GM12872 (cell line): Measurements from ENCODE around the gene PTPRD.

Source experiments
- TF ChIP-seq, protein P1 (sequence below): IDR thresholded peaks from 3 replicates; pipeline ENCODE4 v1.5.1; 2011; ENCODE audit warnings: low read depth, mild to moderate bottlenecking, low read length, moderate library complexity; ENCODE audit not compliant: insufficient read depth

PTPRD gene

DNA sequence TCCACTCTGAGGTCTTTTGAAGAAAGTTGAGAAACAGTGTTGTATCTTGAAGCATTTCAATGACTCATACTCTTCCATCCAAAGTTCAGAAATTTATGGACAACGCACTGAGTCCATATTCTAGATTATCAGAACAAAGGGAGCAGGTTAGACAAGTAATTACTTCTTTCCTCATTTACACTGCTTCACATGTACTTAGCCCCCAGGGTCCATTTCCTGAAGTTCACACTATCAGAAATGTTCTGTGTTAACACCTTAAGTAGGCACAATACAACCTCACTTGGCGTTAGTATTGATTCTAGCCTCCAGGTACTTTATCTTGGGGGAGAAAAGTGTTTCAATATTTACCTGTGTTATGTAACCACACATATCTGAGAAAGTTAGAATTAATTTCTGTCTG lies 2325.3 kb downstream of the PTPRD start:
- TF ChIP-seq, protein P1, sequence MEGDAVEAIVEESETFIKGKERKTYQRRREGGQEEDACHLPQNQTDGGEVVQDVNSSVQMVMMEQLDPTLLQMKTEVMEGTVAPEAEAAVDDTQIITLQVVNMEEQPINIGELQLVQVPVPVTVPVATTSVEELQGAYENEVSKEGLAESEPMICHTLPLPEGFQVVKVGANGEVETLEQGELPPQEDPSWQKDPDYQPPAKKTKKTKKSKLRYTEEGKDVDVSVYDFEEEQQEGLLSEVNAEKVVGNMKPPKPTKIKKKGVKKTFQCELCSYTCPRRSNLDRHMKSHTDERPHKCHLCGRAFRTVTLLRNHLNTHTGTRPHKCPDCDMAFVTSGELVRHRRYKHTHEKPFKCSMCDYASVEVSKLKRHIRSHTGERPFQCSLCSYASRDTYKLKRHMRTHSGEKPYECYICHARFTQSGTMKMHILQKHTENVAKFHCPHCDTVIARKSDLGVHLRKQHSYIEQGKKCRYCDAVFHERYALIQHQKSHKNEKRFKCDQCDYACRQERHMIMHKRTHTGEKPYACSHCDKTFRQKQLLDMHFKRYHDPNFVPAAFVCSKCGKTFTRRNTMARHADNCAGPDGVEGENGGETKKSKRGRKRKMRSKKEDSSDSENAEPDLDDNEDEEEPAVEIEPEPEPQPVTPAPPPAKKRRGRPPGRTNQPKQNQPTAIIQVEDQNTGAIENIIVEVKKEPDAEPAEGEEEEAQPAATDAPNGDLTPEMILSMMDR: no peak

DNA sequence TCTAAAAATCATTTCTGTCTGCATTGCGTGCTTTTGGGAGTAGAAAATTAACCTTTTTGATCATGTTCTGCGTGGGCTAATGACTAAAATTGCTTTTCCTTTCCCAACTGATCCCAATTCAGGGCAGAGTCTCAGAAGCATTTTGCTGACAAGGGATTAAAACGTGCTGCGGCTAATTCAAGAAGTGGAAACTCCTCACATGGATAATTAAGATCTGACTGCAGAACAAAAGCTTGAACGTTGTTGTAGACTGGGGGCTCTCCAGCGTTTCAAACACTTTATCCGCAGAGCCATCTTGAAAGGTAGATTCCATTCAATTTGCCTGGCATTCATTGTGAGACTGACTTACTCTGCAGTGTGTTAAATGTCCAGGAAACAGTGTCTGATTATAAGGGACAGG lies 2327.9 kb downstream of the PTPRD start:
- TF ChIP-seq, protein P1: no peak

DNA sequence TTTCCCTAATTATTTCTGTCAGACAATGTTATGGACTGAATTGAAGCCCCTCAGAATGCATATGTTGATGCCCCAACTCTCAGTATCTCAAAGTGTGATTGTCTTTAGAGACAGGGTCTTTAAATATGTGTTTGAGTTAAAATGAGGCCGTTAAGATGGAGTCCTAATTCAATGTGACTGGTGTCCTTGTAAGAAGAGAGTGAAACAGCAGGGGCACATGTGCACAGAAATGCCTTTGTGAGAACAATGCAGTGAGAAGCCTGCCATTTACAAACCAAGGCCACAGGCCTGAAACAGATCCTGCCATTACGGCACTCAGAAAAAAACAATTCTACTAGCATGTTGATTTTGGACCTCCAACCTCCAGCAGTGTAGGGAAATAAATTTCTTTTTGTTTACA lies 2330.3 kb downstream of the PTPRD start:
- TF ChIP-seq, protein P1: no peak

DNA sequence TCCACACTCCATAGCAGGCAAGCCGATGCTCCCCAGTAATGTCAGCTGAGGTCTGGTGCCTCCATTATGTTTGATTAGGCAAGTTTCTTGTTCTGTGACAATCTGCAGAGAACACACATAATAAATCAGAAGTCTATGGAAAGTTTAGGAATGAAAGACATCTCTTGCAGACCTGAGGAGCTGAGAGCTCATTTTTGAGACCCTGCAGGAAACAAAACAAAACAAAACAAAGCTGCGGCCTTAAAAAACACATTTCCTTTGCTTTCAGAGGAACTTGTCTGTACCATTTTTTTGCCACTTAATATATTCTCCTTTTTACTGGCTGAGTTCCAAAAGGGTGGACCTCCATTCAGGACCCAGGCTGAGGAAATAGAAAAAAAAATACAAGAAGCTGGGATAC lies 2332.0 kb downstream of the PTPRD start:
- TF ChIP-seq, protein P1: no peak

DNA sequence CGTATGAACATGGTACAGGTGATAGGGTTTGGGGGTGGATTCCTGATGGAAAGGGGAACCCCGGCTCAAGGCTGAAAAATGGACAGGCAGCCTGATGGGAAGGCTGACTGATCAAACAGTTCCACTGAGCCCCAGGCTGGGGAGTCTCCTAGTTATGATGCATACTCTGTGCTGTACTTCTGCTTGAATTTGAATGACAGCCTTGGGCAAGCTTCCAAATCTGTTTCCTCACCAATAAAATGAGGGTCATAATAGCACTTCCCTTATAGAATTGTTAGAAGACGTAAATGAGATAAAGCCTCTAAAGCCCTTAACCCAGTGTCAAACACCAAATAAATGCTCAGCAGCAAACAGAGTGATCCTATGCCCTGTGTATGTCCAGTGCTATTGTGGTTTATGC lies 2334.8 kb downstream of the PTPRD start:
- TF ChIP-seq, protein P1: no peak

DNA sequence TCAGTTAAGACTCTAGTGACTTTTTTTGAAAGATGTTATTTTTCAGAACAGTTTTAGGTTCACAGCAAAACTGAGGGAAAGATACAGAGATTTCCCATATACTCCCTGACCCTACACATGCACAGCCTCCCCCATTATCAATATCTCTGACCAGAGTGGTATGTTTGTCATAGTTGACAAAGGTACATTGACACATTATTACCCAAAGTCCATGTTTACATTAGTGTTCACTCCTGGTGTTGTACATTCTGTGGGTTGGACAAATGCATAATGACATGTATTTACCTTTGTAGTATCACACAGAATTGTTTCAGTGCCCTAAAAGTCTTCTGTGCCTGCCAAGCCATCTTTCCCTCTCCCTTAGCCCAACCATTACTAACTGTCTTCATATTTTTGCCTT lies 2342.6 kb downstream of the PTPRD start:
- TF ChIP-seq, protein P1: no peak

DNA sequence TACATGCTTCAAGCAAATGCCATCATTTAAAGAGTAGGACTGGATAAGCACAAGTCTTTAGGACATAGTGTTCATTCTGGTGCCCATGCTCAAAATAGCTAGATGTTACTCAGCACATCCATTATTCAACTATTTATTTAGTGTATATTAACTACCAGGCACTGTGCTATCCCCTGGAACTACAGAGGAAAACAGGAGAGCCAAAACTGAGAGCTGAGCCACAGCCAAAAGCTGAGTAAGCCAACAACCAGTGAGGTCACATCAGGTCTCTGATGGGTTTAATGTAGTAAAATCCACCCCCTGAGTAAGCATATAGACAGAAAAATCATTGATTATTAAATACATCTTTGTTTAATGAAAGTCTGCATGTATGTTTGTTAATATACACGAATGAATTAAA lies 2343.9 kb downstream of the PTPRD start:
- TF ChIP-seq, protein P1: no peak

DNA sequence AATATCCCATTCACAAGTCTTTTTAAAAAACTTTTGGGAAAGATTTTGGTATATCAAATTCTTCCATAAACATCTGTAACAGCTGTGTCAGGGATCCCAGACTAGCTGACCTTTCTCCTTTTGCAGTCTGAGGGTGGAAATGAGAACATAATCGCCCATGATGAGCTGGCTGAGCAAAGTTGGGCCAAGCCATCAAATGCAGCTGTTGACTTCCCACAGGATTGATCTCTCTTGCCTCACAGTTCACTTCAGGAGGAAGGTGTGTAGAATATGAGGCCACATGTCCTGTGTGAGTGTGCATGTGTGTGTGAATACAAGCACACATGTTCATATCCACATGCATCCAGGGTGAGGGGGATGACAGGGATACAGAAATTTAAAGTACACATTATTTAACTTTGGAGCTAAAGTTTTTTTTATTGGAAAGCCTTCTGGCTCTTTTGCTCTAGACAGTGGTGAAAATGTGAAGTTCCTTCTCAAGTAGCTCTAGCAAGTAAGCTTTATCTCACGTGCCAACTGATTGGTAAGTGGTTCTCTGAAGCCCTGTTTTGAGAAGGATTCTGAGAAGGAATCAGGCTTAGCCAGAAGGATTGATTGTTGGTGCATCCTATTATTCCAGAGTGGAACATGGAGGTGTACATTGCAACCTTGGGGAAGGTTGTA lies 2344.5 kb downstream of the PTPRD start:
- TF ChIP-seq, protein P1: no peak
